ENCODE data around the gene PDZD2. TPM values are rescaled to one million over a fixed set of nuclear protein-coding genes. Genes with fewer than 3 reads are reported as not detected.

Gene PDZD2
- total RNA-seq, 1 experiment from 2014 or later: 0.37 TPM

GRCh38 chr5:32013658-32014057 is 374.7 kb downstream of the PDZD2 start:
- Histone ChIP-seq H3K9me3 (ENCODE audit: control insufficient read depth in 1 of 2, insufficient read depth in 1 of 2, low read depth in 1 of 2, low read length in 2 of 2) (no peaks in the 10 kb centered on the region), H3K4me3 (replicated peaks in 1 of 2; ENCODE audit: low read depth in 1 of 2, low read length in 2 of 2) (no peak overlapping the region), H4K20me1 (ENCODE audit: insufficient read depth) (no peaks in the 10 kb centered on the region), H3K36me3 (ENCODE audit: control insufficient read depth in 1 of 2, insufficient read depth in 2 of 2, low read length in 2 of 2) (no peaks in the 10 kb centered on the region), H2AFZ (ENCODE audit: low read depth, low read length, poor library complexity, severe bottlenecking) (no peak overlapping the region), H3K27me3 (ENCODE audit: insufficient read depth, low read length) (no peaks in the 10 kb centered on the region), H3K9me2 (ENCODE audit: insufficient read depth) (no peaks in the 10 kb centered on the region), H3K4me1 (ENCODE audit: control insufficient read depth in 1 of 2, insufficient read depth in 2 of 2, low read length in 2 of 2) (no peaks in the 10 kb centered on the region), H3K9ac (ENCODE audit: low read length) (no peak overlapping the region), H3K79me2 (ENCODE audit: insufficient read depth, low read length) (no peaks in the 10 kb centered on the region), H3K4me2 (ENCODE audit: low read length) (no peak overlapping the region), H3K27ac (ENCODE audit: low read depth, low read length) (no peak overlapping the region)
- TF ChIP-seq CTCF (IDR thresholded peaks at IDR 0.05 in 2 of 3, conservative IDR thresholded peaks at IDR 0.05 in 1 of 3; ENCODE audit: borderline replicate concordance in 1 of 3, insufficient read depth in 1 of 3, low read depth in 2 of 3, low read length in 2 of 3) (no peak), ATF3 (IDR thresholded peaks at IDR 0.05) (no peak), CEBPB (IDR thresholded peaks at IDR 0.05; ENCODE audit: low read depth) (no peak), EGR1 (IDR thresholded peaks at IDR 0.05; ENCODE audit: low read depth) (no peak), SIN3A (IDR thresholded peaks at IDR 0.05; ENCODE audit: low read depth) (no peak), CBX3 (IDR thresholded peaks at IDR 0.05; ENCODE audit: low read depth) (no peak), FOSL1 (IDR thresholded peaks at IDR 0.05; ENCODE audit: low read depth) (no peak), ZNF274 (IDR thresholded peaks at IDR 0.05; ENCODE audit: low read depth, low read length) (no peak), RAD21 (IDR thresholded peaks at IDR 0.05; ENCODE audit: low read depth) (no peak), POLR2AphosphoS5 (IDR thresholded peaks at IDR 0.05; ENCODE audit: low read depth, low read length) (no peak)
- no TSS peak for BruUV-seq (replicated peaks)
- ChIA-PET RAD21 (ENCODE audit: low non-redundant PET in 1 of 2, low total read pairs in 2 of 2, uncharacterized antibody in 2 of 2, unreplicated experiment in 2 of 2) (no interaction called here), CTCF (no interaction called here), POLR2A (interaction anchor here (0.6 kb wide), 1 partner anchor 25 kb away, joined by 3 read pairs; no protein-coding TSS in a partner anchor)
- ATAC-seq: no peak
- intact Hi-C loops (cut with micrococcal nuclease): no loop called here
- no peak for DNase-seq (ENCODE audit: low read depth, low spot score)
